ENCODE data around the gene SH3GLB1.

DNA sequence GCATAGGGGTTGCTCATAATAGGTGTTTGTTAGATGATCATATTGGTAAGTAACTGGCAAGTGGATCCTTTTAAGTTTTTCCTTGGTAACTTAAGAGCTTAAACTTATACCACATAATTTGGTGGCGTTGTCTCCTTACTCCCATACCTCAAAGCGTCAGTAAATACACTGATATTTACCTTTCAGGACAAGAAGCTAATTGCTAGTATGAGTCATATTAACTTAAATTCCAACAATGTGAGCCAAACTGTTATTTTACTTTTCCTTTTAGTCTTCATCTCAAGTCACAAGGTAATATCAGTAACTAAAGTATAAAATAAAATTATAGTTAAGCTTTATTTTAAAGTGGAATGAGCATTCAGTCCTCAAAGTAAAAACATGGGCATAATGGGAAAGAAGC is 9.0 kb upstream of the SH3GLB1 start:
- TF ChIP-seq EZH2 (IDR thresholded peaks at IDR 0.05; ENCODE audit: borderline replicate concordance, insufficient read depth, low read depth, low read length, poor library complexity, severe bottlenecking), result no peak
- TF ChIP-seq, protein P1, sequence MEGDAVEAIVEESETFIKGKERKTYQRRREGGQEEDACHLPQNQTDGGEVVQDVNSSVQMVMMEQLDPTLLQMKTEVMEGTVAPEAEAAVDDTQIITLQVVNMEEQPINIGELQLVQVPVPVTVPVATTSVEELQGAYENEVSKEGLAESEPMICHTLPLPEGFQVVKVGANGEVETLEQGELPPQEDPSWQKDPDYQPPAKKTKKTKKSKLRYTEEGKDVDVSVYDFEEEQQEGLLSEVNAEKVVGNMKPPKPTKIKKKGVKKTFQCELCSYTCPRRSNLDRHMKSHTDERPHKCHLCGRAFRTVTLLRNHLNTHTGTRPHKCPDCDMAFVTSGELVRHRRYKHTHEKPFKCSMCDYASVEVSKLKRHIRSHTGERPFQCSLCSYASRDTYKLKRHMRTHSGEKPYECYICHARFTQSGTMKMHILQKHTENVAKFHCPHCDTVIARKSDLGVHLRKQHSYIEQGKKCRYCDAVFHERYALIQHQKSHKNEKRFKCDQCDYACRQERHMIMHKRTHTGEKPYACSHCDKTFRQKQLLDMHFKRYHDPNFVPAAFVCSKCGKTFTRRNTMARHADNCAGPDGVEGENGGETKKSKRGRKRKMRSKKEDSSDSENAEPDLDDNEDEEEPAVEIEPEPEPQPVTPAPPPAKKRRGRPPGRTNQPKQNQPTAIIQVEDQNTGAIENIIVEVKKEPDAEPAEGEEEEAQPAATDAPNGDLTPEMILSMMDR (IDR thresholded peaks at IDR 0.05), result no peak
